ENCODE measurements around the gene HS6ST3.

HS6ST3 gene

DNA sequence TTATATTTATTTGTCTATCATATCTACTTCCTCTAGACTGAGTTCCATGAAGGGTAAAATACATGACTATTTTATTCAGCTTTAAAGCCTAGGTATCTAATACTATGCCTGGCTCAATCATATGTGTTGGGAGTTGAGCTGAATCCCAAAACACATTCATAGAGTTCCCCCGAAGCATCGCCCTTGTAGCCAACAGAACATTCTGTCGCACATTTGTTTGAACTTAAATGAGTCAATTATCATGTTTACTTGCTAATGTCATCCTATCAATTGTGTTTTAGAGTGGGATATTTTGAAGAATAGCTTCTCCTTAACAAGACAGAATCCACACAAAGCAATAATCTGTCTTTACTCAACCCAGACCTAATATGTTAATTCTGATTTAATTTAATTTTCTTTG is 252.4 kb downstream of the HS6ST3 start:
- DNase-seq: no peak

DNA sequence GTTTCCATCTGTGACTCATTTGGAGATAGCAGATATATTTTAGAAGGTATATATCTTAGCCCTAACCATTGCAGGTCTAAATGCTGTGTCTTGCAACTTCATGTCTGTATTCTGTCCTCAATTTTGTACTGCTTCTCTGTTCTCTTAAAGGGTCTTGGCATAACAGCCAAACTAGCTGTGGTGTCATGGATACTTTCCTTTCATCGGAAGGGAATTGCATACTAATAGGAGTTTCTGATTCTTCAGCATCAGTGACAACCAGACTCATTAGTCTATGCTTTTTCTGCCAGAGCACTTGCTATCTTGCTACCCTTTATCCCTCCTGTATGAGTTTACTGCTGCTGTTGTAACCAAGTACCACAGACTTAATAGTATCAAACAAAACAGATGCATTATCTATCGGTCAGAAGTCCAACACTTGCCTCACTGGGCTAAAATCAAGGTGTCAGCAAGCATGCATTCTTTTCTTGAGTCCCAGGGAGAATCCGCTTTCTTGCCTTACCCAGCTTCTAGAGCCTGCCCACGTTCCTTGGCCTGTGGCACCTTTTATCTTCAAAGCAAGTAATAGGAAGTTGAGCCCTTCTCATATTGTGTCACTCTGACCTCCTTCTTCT is 253.1 kb downstream of the HS6ST3 start:
- DNase-seq: no peak

DNA sequence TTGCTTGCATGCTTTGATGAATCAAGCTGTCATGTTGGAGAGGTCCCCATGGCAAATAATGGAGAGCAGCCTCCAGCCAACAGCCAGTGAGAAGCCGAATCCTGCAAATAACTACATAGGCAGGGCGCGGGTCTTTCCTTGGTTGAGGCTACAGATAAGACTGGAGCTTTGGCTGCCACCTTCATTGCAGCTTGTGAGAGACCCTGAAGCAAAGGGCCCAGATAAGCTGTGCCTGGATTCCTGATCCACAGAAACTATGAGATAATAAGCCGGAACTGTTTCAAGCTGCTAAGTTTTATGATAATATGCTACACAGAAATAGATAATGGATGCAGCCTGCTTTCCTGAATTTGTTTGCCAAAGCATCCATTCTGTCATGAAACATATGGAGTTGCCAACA is 257.0 kb downstream of the HS6ST3 start:
- no peak for DNase-seq

DNA sequence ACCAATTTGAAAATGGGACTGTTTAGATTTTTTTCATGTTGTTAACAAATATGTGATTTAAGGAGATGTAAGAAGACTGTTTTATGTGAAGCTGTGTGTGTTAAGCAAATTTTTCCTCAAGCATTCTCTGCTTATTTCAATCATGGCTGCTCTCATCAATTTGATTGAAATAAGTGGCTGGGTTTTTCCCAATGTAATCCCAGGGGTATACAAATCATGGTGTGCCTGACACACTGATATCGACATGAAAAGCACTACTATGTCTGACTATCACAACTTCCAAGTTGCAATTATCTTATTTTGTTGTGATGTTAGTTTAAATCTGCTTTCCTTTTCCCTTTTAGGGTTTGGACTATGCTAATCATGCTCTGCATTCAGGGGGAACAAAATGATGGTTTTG is 283.7 kb downstream of the HS6ST3 start:
- no peak for DNase-seq

DNA sequence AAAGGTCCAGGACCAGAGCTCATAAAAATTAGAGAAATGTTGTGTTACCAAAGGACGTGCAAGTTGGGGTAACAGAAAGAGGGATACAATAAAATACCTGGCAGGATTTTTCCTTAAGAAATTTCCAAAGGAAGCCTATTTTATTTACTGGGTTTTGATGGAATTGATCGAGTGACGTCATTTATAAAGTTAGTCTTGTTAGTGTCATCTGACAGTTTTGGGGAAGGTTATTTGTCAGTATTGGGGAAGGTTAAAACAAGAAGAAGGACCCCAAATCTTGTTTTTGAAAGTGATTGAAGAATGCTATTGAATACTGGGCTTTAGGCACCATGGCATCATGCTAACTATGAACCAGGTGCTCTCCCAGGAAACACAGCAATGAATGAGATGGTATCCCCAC is 287.9 kb downstream of the HS6ST3 start:
- no peak for DNase-seq

DNA sequence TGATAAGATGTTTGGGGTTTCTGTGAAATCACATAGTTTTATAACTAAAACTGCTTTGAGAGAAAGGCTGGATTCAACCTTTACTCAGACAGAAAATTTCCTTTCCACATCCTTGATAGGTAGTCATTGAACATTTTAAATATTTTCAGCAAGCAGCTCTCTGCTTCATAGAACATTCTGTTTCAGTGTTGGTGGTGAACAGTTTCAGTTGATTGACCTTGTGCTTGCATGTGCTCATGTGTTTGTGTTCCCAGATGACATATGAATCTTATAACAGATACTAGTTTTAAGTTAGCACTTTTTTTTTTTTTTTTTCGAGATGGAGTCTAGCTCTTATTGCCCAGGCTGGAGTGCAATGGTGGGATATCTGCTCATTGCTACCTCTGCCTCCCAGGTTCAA is 290.1 kb downstream of the HS6ST3 start:
- DNase-seq: no peak

DNA sequence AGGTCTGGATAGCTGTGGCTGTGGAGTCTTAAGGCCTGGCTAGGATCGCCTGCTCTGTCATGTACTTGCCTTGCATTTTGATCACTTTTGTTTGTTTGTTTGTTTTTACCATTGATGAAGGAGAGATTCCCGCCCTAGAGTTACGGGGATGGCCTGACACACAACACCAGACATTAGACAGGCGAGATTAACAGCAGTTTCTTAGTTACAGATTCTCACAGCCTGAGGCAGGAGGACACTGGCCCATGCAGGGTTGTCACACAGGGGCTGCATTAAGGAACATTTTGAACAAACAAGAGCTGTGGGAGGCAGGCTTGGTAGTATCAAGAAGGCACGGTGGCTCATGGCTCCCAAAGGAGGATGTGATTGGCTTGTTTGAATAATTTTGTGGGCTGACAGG is 291.8 kb downstream of the HS6ST3 start:
- peak; percentile 56 for DNase-seq

DNA sequence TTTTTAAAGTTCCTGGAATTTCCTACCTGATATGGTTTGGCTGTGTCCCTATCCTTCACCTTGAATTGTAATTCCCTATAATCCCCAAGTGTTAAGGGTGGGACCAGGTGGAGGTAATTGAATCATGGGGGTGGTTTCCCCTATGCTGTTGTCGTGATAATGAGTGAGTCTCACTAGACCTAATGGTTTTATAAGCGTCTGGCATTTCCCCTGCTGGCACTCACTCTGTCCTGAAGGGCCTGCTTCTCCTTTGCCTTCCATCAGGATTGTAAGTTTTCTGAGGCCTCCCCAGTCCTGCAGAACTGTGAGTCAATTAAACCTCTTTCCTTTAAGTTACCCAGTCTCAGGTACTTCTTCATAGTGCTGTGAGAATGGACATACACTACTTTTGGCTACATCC is 298.7 kb downstream of the HS6ST3 start:
- DNase-seq: no peak

DNA sequence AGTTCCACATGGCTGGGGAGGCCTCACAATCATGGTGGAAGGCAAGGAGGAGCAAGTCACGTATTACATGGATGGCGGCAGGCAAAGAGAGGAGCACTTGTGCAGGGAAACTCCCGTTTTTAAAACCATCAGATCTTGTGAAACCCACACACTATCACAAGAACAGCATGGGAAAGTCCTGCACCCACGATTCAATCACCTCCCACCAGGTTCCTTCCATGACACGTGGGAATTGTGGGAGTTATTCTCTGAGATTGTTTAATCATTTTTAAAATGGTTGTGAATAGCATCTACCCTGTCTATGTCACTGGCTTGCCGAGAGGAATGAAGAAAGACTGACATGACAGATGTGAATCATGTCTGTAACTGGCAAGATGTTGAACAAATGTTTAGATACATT is 301.7 kb downstream of the HS6ST3 start:
- no peak for DNase-seq

DNA sequence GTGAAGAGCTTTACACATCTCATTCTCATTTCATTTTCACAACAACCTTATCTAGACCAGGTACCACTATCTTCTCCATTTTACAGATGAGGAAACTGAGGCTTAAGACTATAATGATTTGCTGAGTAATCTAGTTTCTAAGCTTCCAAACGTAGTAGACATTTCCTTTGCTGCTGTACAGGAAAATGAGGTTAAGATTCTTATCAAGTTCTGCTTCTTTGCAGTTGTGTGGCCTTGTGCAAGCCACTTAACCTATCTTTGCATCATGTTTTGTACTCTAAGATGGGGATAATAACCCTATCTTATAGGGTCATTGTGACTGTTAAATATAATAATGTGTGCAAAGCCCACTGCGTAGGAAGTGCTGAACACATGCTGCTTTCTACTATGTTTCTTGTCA is 307.9 kb downstream of the HS6ST3 start:
- DNase-seq: no peak

DNA sequence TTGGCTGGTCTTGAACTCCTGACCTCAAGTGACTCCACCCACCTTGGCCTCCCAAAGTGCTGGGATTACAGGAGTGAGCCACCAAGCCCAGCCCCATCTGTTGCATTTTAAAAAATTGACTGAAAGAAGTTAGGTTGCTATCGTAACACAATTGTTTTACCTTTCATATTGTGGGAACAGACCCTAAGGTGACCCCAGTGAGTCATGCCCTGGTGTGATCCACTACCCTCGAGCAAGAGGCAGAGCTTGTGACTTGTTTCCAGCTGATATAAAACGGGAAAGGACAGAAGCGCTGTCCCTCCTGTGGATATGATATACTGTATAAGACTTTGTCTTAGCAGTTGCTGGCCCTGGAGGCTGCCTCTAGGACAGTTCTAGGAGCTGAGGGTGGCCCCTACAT is 308.6 kb downstream of the HS6ST3 start:
- no peak for DNase-seq

DNA sequence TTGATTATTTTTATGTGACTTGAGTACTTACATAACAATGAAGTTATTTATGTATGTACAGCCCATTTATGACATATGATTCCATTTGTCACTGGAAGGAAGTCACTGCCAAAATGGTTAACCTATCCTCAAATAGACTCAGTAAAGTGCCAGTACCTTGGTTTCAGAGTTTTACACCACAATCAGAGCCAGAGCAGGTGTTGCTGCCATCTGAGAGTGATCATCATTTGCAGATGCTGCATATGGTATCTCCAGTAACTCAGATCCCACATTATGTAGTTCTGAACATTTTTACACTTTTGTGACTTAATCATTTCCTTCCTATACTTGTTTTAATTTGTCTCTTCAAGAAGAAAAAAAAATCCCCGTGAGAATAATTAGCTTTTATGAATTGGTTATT is 313.3 kb downstream of the HS6ST3 start:
- DNase-seq: no peak

DNA sequence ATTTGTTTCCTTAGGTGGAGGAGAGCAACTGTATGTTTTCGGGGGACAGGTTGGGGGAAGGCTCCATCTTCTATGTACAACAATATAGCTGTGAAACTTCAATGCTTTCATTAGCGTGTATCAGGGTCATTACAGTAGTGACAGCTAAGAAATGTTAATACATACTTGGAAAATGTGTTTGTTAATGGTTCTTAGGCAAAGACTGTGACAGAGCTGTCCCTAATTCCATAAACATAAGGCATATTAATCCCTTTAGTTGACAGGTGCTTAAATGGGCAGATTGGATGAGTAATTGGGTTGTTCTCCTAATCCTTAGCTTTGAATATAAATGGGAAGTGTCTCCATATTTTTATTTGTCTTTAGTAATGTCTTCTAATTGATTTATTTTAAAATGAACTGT is 313.7 kb downstream of the HS6ST3 start:
- no peak for DNase-seq

DNA sequence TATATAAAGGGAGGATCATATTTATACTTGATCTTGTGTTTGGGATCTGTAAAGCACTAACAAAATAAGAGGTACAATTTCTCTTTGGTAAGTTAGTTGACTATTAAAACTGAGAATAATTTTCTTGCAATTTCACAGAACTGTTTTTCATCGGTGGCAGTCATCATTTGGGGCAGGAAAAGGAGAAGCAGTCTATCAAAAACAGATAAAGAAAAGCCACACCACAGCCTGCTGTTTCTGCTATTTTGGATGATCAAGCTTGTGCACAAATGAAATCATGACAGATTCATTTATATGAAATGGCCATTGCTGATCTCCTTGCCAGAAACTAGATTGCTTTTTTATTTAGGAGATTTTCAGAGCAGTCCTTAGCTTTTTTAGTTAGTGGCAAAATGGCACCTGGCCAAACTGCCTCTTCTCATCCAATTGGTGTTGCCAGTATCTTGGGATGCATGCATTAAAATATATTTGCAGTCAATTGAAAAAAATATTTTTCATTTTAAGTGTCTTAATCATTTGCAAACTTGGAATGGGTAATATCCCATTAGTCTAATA is 326.0 kb downstream of the HS6ST3 start:
- DNase-seq: no peak

DNA sequence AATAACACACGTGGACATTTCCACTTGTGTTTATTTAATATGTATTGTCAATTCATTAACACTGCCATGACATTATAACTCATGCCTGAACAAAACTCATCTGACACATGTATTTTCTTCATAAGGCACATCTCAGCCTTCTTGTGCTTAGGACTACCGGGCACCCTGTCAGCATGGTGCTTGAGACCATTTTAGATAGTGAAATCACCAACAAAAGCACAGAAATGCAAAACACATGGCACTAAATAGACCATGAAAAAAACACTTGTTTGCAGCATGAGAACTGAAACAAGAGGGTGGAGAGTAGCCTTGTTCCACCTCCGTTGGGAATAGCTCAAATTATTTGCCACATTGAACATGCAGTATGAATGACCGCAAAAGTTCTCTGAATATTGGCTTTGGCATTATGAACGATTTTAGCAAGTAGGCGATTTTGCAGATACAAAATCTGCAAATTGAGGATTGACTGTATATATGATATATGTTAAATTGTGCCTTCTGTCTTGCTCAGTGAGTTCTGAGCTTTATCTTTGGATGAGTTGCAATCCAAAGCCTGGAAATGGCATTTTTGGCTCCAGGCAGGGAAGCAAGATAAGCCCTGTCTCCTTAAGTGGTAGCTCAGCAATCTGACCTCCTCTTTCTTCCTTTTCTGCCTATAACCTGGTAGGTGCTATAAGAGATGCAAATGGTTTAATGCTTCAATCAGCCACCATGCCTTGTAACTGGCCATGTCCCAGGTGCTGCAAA is 328.2 kb downstream of the HS6ST3 start:
- no peak for DNase-seq

DNA sequence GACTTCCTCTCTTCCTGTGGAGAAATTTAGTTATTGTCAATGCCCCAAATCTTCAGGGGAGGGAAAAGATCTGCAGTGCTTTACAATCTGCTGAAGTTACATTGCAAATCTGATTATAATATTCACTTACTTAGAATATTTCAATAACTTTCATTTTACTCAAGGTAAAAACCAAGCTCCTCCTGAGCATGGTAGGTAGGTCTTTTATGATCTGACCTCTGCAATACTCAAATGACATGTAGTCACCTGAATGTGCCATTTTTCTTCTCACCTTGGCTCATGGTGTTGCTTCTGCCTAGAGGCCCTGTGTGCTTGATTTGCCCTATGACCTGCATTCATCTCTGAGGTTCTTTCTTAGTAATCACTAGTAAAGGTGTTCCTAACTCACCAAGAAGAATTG is 331.4 kb downstream of the HS6ST3 start:
- DNase-seq: no peak

DNA sequence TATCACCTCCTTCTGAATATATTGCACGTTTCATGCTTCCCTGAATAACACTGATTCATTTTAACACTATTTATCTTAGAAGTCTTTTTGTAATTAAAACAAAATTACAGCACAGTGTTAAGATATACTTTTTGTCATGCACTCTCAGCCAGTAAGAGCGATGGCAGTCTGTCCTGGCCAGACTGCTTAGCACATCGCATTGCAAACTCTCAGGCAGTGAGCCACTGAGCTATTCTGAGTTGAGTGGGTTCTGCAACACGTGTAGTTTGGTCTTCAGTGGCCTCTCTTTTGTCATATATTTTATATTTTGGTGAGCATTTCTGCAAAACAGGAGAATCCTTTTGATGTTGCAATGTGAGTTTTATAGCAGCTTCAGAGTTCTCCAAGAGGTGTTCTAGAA is 332.1 kb downstream of the HS6ST3 start:
- DNase-seq: no peak

DNA sequence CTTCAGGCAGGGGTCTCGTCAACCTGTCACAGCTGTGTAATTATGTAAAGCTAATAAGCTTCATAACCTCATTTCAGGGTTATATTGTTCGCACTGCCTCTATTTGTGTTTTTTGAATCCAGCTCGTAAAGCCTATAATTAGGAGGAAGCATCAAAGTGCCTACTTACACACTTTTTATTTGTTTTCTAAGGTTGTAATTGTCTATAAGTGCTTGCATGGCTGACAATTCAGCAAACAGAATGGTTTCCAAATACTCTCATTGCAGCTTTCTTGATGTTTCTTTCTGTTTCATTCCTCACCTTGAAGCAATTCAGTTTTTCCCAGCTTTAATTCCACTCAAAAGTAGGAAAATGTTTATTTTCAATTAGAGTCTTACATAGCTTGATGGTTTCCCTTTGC is 336.3 kb downstream of the HS6ST3 start:
- no peak for DNase-seq

DNA sequence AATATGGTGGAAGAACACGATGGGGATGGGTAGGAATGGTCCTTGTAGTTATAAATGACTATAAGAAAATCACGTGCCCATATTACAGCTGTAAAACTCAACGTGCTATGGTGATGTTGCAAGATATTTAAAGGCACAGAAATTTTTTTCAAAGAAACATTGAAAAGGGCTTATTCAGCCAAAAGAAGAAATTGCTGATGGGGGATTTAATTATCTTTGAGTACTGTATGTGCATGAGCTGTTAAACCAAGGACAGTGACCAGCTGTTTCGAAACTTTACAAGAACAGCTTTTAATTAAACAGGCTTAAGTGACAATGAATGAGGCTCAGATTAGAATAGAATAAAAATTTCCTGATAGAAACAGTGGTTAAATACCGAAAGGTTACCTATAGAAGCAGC is 339.0 kb downstream of the HS6ST3 start:
- no peak for DNase-seq

DNA sequence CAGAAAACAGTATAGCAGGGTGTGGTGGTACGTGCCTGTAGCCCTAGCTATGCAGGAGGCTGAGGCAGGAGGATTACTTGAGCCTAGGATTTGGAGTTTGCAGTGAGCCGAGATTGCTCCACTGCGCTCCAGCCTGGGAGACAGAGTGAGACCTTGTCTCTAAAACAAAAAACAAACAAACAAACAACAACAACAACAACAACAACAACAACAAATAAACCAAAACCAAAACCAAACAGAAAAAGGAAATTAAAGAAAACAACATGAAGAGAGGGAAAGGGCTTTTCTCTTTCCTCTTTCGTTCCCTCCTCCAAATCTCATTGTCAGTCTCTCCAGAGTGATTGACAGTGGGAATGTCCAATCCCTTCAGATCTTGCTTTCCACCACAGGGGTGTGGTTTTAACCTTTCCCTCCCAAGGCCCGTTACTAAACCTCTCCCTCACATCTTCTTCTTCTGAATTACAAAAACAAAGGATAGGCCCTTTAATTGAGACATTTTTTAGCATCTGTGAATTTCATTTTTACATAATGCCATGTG is 341.2 kb downstream of the HS6ST3 start:
- no peak for DNase-seq

DNA sequence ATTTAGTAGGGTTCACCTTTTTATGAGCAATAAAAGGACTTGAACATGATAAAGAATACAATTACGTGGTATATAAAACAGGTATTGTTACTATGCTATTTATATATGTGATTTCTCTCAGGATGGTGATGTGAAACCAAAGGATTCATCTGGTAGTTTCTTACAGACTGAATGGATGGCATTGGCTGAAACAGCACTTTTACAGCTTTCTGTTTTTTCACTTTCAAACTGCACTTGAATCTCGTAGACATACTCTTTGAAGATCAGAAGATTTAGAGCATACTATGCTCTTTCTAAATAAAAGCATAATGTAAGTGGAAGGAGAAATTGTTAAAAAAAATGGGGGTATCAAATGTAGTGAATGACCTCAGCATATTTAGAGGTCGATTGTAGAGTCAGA is 354.8 kb downstream of the HS6ST3 start:
- DNase-seq: no peak

DNA sequence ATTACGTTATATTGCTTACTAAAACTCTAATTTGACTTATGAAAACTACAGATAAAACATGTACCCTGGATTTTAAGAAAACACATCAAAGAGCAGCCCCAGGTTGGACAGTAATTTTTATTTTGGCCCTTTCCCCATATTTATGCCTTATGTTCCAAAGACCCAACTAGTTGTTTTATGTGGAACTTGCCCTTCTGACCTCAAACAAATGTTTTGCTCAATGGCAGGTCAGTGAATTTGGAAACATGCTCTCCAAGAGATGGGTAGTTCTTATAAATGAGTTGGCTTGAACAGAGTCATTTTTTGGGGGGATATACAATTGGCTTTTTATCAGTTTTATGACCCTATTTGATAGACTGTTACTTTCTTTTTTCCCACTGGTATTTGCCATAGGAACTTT is 360.0 kb downstream of the HS6ST3 start:
- no peak for DNase-seq

DNA sequence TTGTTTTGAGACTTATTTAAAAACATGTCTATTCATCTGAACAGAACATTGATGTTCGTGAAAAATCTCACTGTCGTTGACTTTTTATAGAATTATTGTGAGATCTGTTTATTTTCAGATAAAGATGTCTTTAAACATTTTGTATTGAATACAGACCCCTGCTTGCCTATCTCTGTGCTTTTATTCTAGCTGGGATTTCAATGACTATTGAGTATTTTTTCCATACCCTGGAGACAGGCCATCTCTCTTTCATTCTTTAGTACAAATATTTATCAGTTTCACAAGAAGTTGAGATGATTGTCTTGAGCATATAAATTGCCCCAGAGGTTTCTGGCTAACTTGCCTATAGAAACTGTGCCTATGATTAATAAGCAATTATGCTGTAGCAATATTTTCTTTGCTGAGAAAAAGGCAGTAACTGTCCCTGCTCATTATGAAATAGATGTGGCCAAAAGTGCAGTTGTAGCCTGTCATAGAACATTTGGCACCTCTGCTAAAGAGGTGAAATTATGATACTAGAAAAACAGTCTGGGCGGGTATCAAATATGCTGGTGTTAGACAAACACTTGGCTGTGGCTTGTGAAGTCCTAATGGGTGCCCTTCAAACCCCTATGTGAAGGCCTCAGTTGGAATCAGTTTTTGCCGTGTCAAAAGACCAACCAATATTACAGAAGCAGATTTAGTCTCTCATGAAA is 360.6 kb downstream of the HS6ST3 start:
- no peak for DNase-seq

DNA sequence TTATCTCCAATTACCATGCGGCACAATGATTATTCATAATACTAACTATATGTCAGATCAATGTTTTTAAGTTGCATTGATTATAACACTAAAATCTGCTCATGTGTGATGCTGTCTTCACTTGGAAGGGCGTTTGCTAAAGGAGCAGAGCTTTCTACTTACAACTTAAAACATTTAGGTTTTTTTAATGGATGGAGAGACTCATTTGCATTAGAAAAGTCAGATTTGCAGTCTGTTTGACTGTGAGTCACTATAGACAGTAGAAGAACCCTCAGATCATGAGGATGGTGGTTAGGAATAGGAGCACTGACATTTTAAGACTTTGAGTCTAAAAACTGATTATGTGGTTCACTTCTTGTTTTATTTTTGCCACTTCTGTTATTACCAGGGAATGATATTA is 364.6 kb downstream of the HS6ST3 start:
- DNase-seq: no peak
